Adipocyte (in vitro differentiated cells): Measurements from ENCODE around the gene OR6C6.

ENCODE experiments used
- DNase-seq: peaks from one replicate; pipeline ENCODE4 v3.0.0-alpha.2; 2015; ENCODE audit warnings: low read depth
- H3K27me3 ChIP-seq: replicated peaks from 2 replicates; pipeline ENCODE4 v1.7.0; 2013; ENCODE audit warnings: mild to moderate bottlenecking, low read length, moderate library complexity; ENCODE audit not compliant: control insufficient read depth, insufficient read depth
- H3K36me3 ChIP-seq: 2 replicates; pipeline ENCODE4 v1.7.0; 2013; ENCODE audit warnings: low read length, mild to moderate bottlenecking, moderate library complexity; ENCODE audit not compliant: control insufficient read depth, insufficient read depth, severe bottlenecking
- H3K4me1 ChIP-seq: 2 replicates; pipeline ENCODE4 v1.7.0; 2013; ENCODE audit warnings: mild to moderate bottlenecking, low read length, moderate library complexity; ENCODE audit not compliant: control insufficient read depth, insufficient read depth
- H3K4me3 ChIP-seq: 2 replicates; pipeline ENCODE4 v1.7.0; 2013; ENCODE audit warnings: mild to moderate bottlenecking, low read length, moderate library complexity
- H3K9ac ChIP-seq: 2 replicates; pipeline ENCODE4 v1.7.0; 2013; ENCODE audit warnings: mild to moderate bottlenecking, low read length, moderate library complexity
- H3K9me3 ChIP-seq: 2 replicates; pipeline ENCODE4 v1.7.0; 2013; ENCODE audit warnings: mild to moderate bottlenecking, low read length, moderate library complexity; ENCODE audit not compliant: control insufficient read depth

Gene OR6C6

GRCh38 chr12:55246159-55246558 is 50.2 kb downstream of the OR6C6 start:
- H3K9ac ChIP-seq = no peak overlapping the region
- H3K4me1 ChIP-seq = no peaks in the 10 kb centered on the region
- H3K9me3 ChIP-seq = no peaks in the 10 kb centered on the region
- H3K4me3 ChIP-seq = no peak overlapping the region
- no peaks in the 10 kb centered on the region for H3K27me3 ChIP-seq
- H3K36me3 ChIP-seq = no peaks in the 10 kb centered on the region
- DNase-seq = no peak

GRCh38 chr12:55244309-55244708 is 52.1 kb downstream of the OR6C6 start, which contains the start of gene OR6C74:
OR6C74 (plus strand) TSS chr12:55244609; CDS start chr12:55247288, 2,679 bp downstream.
- Histone ChIP-seq H3K27me3 (no peaks in the 10 kb centered on the region), H3K9ac (no peak within 1 kb of the TSS), H3K36me3 (no peaks in the 10 kb centered on the region), H3K9me3 (no peaks in the 10 kb centered on the region), H3K4me3 (no peak within 1 kb of the TSS), H3K4me1 (no peaks in the 10 kb centered on the region)
- no peak for DNase-seq
